RWPE1 (cell line): ENCODE results near the gene FOXC2.

Experiments
- CTCF ChIA-PET: fragments of 350-600 bp; sonication (Branson Sonifier 250); formaldehyde crosslinking; extraction: SDS; loops from one replicate; lab custom pipeline; 2021; lab: Yijun Ruan, JAX
- POLR2A ChIA-PET: fragments of 400-600 bp; formaldehyde crosslinking; extraction: SDS; loops from one replicate; lab custom pipeline; 2020; ENCODE audit warnings: antibody characterized with exemption; ENCODE audit not compliant: low non-redundant PET; lab: Yijun Ruan, JAX
- DNase-seq: peaks from one replicate; pipeline ENCODE4 v3.0.0; 2012; ENCODE audit warnings: low spot score
- H3K27ac ChIP-seq: fragments of 450-650 bp; 2 replicates; pipeline ENCODE4 v1.5.1; 2017
- CTCF ChIP-seq: fragments of 450-650 bp; conservative IDR thresholded peaks from 2 replicates; pipeline ENCODE4 v1.5.1; 2017; ENCODE audit warnings: low read depth, mild to moderate bottlenecking

Gene FOXC2

GRCh38 chr16:86573215-86573614 lies 6.6 kb downstream of the FOXC2 start:
- CTCF ChIA-PET, result interaction anchor here (0.7 to 1.4 kb wide), 2 partner anchors 9 to 489 kb away, joined by 3 to 5 read pairs; no protein-coding TSS in a partner anchor
- POLR2A ChIA-PET, result no interaction called here
- peak overlapping the region; percentile 45 for H3K27ac ChIP-seq
- TF ChIP-seq CTCF, result no peak
- DNase-seq, result no peak

GRCh38 chr16:86573646-86574508 lies 7.2 kb downstream of the FOXC2 start:
- ChIA-PET CTCF (interaction anchor here (1.4 kb wide), 1 partner anchor 10 kb away, joined by 3 read pairs; no protein-coding TSS in a partner anchor), POLR2A (no interaction called here)
- peak overlapping the region; percentile 45 for H3K27ac ChIP-seq
- DNase-seq, result no peak
- no peak for TF ChIP-seq CTCF

GRCh38 chr16:86574646-86575045 lies 8.0 kb downstream of the FOXC2 start:
- TF ChIP-seq CTCF, result no peak
- CTCF ChIA-PET, result interaction anchor here (0.7 to 1.5 kb wide), 3 partner anchors 10 to 704 kb away, joined by 3 to 6 read pairs (median 3); no protein-coding TSS in a partner anchor
- POLR2A ChIA-PET, result no interaction called here
- DNase-seq, result no peak
- H3K27ac ChIP-seq, result peak overlapping the region; percentile 45

- DNase-seq, result no peak
- H3K27ac ChIP-seq, result peak overlapping the region; percentile 91
- POLR2A ChIA-PET, result interaction anchor here (0.7 kb wide), 2 partner anchors 52 to 484 kb away, joined by 6 to 13 read pairs; no protein-coding TSS in a partner anchor
- CTCF ChIA-PET, result interaction anchor here (0.6 to 1.7 kb wide), 9 partner anchors 8 to 709 kb away, joined by 3 to 7 read pairs (median 5); no protein-coding TSS in a partner anchor
- no peak for TF ChIP-seq CTCF
Observed at GRCh38 chr16:86575095-86575685, 8.6 kb downstream of the FOXC2 start.

GRCh38 chr16:86575754-86576557 lies 9.3 kb downstream of the FOXC2 start:
- CTCF ChIA-PET, result interaction anchor here (0.5 to 1.7 kb wide), 10 partner anchors 9 to 1822 kb away, joined by 3 to 7 read pairs (median 5); no protein-coding TSS in a partner anchor
- DNase-seq, result peak; percentile 96
- peak; percentile 88 for TF ChIP-seq CTCF
- POLR2A ChIA-PET, result interaction anchor here (0.6 to 0.7 kb wide), 4 partner anchors 51 to 483 kb away, joined by 3 to 13 read pairs (median 6); no protein-coding TSS in a partner anchor
- H3K27ac ChIP-seq, result peak overlapping the region; percentile 91
